C4-2B (cell line): ENCODE results near the gene FOXO1.

Experiments
- ZFX ChIP-seq: fragments of 450-650 bp; IDR thresholded peaks from 2 replicates; pipeline ENCODE4 v1.6.1; 2017
- TF ChIP-seq, protein P1 (sequence below): fragments of 450-650 bp; conservative IDR thresholded peaks from 2 replicates; pipeline ENCODE4 v1.5.1; 2017; ENCODE audit warnings: mild to moderate bottlenecking

DNA sequence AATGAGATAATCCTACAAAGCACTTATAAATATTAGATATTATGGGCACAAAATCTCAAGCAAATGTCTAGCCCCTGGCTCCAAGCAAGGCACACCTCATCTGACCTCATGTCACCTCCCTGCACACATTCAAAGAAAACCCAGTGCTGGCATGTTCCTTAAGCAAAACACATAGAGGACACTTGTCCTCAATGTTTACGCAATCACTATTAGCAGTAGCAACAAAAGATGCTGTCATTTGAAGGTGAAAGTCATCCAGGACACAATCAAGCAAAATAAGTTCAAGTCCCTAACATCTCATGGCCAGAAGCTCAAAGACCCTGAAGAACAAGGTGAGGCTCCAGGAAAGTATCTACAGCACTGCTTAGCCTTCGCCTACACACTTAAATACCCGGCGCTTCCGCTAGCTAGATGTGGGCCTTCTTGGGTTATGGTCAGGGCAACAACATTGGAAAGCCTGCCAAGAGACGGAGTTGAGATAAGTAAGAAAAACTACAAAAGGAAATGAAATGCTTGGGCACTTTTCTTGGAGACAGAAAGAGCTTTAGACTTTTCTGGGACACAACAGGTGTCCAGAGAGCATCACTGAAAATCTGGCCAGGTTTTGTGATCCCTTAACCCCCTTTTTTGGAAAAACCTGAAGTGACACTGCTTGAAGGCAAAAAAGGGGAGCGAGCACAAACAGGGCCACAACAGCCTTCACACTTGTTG, 85.7 kb downstream of the FOXO1 start:
- TF ChIP-seq, protein P1, sequence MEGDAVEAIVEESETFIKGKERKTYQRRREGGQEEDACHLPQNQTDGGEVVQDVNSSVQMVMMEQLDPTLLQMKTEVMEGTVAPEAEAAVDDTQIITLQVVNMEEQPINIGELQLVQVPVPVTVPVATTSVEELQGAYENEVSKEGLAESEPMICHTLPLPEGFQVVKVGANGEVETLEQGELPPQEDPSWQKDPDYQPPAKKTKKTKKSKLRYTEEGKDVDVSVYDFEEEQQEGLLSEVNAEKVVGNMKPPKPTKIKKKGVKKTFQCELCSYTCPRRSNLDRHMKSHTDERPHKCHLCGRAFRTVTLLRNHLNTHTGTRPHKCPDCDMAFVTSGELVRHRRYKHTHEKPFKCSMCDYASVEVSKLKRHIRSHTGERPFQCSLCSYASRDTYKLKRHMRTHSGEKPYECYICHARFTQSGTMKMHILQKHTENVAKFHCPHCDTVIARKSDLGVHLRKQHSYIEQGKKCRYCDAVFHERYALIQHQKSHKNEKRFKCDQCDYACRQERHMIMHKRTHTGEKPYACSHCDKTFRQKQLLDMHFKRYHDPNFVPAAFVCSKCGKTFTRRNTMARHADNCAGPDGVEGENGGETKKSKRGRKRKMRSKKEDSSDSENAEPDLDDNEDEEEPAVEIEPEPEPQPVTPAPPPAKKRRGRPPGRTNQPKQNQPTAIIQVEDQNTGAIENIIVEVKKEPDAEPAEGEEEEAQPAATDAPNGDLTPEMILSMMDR = no peak
- TF ChIP-seq ZFX = no peak
